ENCODE data around the gene ANGPT4.

The ANGPT4 gene

DNA sequence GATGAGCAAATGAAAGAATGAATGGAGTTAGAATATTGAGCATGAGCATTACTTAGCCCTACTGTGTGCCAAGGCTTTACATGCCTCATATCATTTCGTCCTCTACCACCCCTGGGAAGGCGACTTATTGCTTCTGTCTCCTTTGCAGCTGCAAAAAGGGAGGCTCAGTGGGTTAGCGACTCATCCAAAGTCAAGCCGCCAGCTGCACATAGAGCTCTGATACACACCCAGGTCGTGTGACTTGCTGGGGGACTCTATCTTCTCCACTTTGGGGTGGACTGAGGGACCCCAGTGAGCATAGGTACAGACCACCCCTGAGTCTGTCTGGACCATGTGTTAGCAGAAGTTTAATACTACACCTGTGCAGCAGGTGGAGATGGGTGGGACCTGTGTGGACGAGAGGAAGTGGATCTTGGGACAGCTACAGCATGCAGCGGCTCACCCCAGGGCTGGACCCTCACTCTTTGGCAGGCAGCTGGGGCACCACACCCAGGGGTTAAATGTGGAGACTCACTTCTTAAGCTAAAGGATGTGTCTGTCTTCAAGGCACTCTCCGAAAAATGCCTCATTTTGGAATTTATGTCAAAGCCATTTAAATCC lies 36.2 kb upstream of the ANGPT4 start:
- TF ChIP-seq, protein P1, sequence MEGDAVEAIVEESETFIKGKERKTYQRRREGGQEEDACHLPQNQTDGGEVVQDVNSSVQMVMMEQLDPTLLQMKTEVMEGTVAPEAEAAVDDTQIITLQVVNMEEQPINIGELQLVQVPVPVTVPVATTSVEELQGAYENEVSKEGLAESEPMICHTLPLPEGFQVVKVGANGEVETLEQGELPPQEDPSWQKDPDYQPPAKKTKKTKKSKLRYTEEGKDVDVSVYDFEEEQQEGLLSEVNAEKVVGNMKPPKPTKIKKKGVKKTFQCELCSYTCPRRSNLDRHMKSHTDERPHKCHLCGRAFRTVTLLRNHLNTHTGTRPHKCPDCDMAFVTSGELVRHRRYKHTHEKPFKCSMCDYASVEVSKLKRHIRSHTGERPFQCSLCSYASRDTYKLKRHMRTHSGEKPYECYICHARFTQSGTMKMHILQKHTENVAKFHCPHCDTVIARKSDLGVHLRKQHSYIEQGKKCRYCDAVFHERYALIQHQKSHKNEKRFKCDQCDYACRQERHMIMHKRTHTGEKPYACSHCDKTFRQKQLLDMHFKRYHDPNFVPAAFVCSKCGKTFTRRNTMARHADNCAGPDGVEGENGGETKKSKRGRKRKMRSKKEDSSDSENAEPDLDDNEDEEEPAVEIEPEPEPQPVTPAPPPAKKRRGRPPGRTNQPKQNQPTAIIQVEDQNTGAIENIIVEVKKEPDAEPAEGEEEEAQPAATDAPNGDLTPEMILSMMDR (IDR thresholded peaks at IDR 0.05; ENCODE audit: borderline replicate concordance, insufficient read depth, low read depth, low read length): no peak

DNA sequence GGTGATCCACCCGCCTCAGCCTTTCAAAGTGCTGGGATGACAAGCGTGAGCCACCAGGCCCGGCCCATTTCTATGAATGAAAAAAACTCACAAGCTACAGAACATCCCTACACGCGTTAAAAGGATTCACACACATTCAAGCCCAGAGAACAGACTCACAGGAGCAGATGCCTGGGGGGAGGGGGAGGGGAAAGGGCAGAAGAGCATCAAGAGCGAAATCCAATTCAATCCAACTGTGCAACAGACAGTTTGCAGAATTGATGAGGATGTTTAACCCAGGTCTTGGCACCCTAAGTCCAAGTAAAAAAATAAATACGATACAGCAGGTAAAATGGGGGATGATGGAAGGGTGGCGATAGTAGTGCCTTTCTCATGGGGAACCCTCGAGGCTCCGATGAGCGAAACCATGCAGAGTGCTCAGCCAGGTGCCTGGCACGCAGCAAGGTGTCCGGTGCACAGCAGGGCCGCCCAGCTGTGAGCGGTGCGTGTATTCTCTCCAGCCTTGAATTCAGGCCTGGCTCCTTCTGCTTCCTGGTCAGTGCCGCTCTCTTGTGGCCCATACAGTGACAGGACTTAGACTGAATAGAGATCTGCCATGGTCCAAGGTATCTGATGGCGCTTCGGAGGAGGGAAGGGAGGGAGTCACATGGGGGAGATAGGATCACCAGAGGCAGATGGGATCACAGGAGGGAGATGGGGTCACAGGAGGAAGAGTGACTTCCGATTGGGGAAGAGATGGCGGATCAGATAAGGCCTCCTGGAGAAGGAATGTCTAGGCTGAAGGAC lies 35.4 kb upstream of the ANGPT4 start:
- TF ChIP-seq, protein P1 (IDR thresholded peaks at IDR 0.05; ENCODE audit: borderline replicate concordance, insufficient read depth, low read depth, low read length): no peak
- H3K4me3 ChIP-seq (ENCODE audit: low read depth, low read length): no peak overlapping the region

More for the DNA sequence above, 36.2 kb upstream of the ANGPT4 start:
- no peak overlapping the region for H3K4me3 ChIP-seq (ENCODE audit: low read depth, low read length)

DNA sequence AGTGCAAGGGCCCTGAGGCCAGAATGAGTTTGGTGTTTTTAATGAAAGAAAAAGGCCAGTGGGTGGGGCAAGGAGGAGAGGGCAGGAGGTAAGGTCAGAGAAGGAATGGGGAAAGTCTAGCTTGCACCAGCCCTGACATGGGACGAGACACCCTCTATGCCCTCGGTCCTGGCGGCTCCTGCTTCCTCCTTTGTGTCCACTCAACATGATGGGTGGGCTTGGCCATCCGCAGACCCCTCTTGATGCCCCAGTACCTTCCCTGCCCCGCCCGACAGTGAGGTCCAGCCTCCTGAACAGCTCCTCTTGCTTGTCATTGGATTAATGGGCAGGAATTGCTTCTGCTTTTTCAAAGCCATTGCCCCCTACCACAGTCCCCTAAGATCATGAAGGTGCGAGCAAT lies 33.6 kb upstream of the ANGPT4 start:
- no peak overlapping the region for H3K4me3 ChIP-seq (ENCODE audit: low read depth, low read length)
- TF ChIP-seq, protein P1 (IDR thresholded peaks at IDR 0.05; ENCODE audit: borderline replicate concordance, insufficient read depth, low read depth, low read length): no peak

DNA sequence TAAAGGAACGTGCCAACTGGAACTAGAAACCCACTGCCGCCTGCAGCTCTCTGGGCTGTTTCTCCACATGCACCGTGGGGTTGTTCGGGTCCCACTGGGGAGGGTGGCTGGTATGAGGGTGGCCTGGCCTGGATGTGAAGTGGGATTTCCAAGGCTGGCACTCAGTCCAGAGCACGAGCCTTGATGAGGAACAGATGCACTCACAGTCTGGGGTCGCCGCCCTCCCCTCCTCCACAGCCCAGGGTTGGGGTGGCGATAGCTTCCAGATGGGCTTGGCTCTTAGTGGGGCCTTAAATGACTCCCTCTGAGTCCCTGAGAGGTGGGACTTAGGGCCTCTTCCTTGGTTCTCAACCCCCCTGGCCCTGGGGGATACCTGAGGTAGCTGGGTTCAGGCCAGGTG lies 30.7 kb upstream of the ANGPT4 start:
- TF ChIP-seq, protein P1 (IDR thresholded peaks at IDR 0.05; ENCODE audit: borderline replicate concordance, insufficient read depth, low read depth, low read length): no peak

DNA sequence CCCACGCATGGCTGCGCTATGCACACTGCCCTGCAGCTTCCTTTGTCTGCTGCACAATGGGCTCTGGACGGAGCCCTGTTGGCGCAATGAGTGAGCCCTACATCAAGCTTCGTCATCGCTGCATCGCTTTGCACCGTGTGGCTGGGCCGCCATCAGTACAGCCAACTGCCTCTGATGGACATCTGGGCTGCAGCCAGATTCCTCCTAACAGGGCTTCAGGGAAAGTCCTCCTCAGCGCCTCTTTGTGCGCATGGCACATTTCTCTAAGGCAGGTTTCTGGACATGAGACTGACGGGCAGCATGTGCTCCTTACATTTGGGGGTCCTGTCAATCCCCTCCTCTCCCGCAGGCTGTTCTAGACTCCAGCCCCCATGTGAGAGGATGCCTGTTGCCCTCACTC lies 29.7 kb upstream of the ANGPT4 start:
- H3K4me3 ChIP-seq (ENCODE audit: low read depth, low read length): no peak overlapping the region
- TF ChIP-seq, protein P1 (IDR thresholded peaks at IDR 0.05; ENCODE audit: borderline replicate concordance, insufficient read depth, low read depth, low read length): no peak

More for the DNA sequence above, 30.7 kb upstream of the ANGPT4 start:
- H3K4me3 ChIP-seq (ENCODE audit: low read depth, low read length): no peak overlapping the region

DNA sequence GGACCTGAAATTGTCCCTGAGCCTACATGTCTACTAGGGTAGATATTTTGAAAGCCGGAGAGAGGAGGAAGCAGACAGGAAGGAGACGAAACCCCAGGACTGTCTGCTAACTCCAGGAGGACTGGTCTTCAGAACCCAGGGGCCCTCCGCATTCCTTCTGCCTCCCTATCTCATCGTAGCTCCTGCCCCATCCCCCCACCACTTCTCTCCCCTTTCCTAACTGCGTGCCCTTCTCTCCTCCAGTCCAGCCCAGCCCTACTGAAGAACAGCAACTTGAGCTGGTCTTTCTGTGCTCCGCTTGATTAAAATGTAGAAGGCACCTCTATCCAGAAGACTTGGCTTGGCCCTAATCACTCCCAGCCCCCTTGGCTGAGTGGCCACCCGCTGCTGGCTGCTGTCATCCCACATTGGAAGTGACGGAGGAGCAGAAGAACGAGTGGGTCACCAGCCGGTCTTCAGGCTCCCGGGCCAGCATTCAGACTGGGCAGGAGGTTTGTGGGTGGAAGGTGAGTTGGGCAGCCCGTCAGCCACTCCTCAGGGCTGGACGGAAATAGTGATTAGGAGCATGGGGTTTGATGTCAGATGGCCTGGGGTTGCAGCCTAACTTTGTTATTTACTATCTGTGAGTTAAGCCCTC lies 28.8 kb upstream of the ANGPT4 start:
- TF ChIP-seq, protein P1 (IDR thresholded peaks at IDR 0.05; ENCODE audit: borderline replicate concordance, insufficient read depth, low read depth, low read length): no peak
- H3K4me3 ChIP-seq (ENCODE audit: low read depth, low read length): no peak overlapping the region

Data from GM12875 (cell line).